SK-N-SH treated with all-trans-retinoic acid at 6 μM for 48 hours (cell line): ENCODE results near the gene AIP.

Experiments
- POU6F1 ChIP-seq: fragments of 250-450 bp; sonication (Bioruptor Pico); IDR thresholded peaks from 2 replicates; pipeline ENCODE4 v1.8.0; 2021; ENCODE audit warnings: low read depth, mild to moderate bottlenecking, moderate library complexity, borderline replicate concordance
- SNAI2 ChIP-seq: fragments of 250-450 bp; sonication (Bioruptor Pico); IDR thresholded peaks from 2 replicates; pipeline ENCODE4 v1.5.0; 2020; ENCODE audit warnings: mild to moderate bottlenecking, moderate library complexity

- TF ChIP-seq SNAI2 = no peak
- no peak for TF ChIP-seq POU6F1 (CRISPR knock-in tag)
Measured at GRCh38 chr11:67468056-67468455, 14.8 kb upstream of the AIP start.
